IMR-90 (cell line): ENCODE results near the gene KIF6. TPM values are rescaled to one million over a fixed set of nuclear protein-coding genes. Genes with fewer than 3 reads are reported as not detected.

Experiments
- ATAC-seq: fragments of 200-7000 bp; cut with Tn5 transposase; 2 replicates; pipeline ENCODE4 v1.9.1; 2020; ENCODE audit warnings: low read depth, mild to moderate bottlenecking, moderate library complexity
- BruUV-seq: library from RNA; stranded (reverse); fragments of 400-500 nt; replicated peaks from 2 replicates; lab custom pipeline; 2021; lab: Mats Ljungman, UMichigan
- CTCF ChIA-PET: fragments of 300-600 bp; formaldehyde crosslinking; extraction: SDS; loops from one replicate; lab custom pipeline; 2021; ENCODE audit warnings: antibody characterized with exemption; lab: Yijun Ruan, JAX
- POLR2A ChIA-PET: fragments of 300-600 bp; sonication (Branson Sonifier 250); formaldehyde crosslinking; loops from one replicate; lab custom pipeline; 2022; ENCODE audit warnings: antibody characterized with exemption; ENCODE audit not compliant: unreplicated experiment; lab: Charles Lee
- DNase-seq: peaks from one replicate; pipeline ENCODE4 v3.0.0; 2013
- H2AFZ ChIP-seq: replicated peaks from 2 replicates; pipeline ENCODE3; 2013; ENCODE audit warnings: low read length, mild to moderate bottlenecking; ENCODE audit not compliant: poor library complexity
- H2AK5ac ChIP-seq: 2 replicates; pipeline ENCODE4 v1.6.1; 2013; ENCODE audit warnings: low read depth, low read length, inconsistent platforms
- H2AK9ac ChIP-seq: replicated peaks from 2 replicates; pipeline ENCODE3; 2013; ENCODE audit warnings: mild to moderate bottlenecking, low read depth, low read length, moderate library complexity; ENCODE audit not compliant: poor library complexity
- H2BK120ac ChIP-seq: 2 replicates; pipeline ENCODE4 v1.6.1; 2013; ENCODE audit warnings: low read depth, low read length, inconsistent platforms
- H2BK15ac ChIP-seq: 3 replicates; pipeline ENCODE4 v1.6.1; 2013; ENCODE audit warnings: low read depth, low read length, inconsistent platforms
- H2BK20ac ChIP-seq: 2 replicates; pipeline ENCODE4 v1.6.1; 2013; ENCODE audit warnings: low read depth, mild to moderate bottlenecking, inconsistent platforms, low read length, moderate library complexity
- H2BK5ac ChIP-seq: 2 replicates; pipeline ENCODE4 v1.6.1; 2013; ENCODE audit warnings: mild to moderate bottlenecking, low read depth, low read length, inconsistent platforms; ENCODE audit not compliant: poor library complexity, severe bottlenecking
- H3K14ac ChIP-seq: replicated peaks from 2 replicates; pipeline ENCODE4 v1.6.1; 2013; ENCODE audit warnings: low read depth, low read length, inconsistent platforms
- H3K18ac ChIP-seq: 2 replicates; pipeline ENCODE4 v1.6.1; 2013; ENCODE audit warnings: low read depth, low read length, control low read depth
- H3K23ac ChIP-seq: 2 replicates; pipeline ENCODE4 v1.6.1; 2013; ENCODE audit warnings: low read depth, low read length, inconsistent platforms
- H3K27ac ChIP-seq: 2 replicates; pipeline ENCODE4 v1.5.1; 2013; ENCODE audit warnings: mild to moderate bottlenecking, control low read depth, low read length; ENCODE audit not compliant: insufficient read depth
- H3K27me3 ChIP-seq: 2 replicates; pipeline ENCODE4 v1.6.1; 2013; ENCODE audit warnings: low read length; ENCODE audit not compliant: control insufficient read depth, insufficient read depth
- H3K36me3 ChIP-seq: 2 replicates; pipeline ENCODE4 v1.6.1; 2013; ENCODE audit warnings: low read length, mixed read lengths; ENCODE audit not compliant: control insufficient read depth, insufficient read depth
- H3K4ac ChIP-seq: 2 replicates; pipeline ENCODE4 v1.6.1; 2013; ENCODE audit warnings: low read depth, low read length, inconsistent platforms
- H3K4me1 ChIP-seq: 2 replicates; pipeline ENCODE4 v1.6.1; 2013; ENCODE audit warnings: low read length, mixed read lengths; ENCODE audit not compliant: control insufficient read depth, insufficient read depth
- H3K4me2 ChIP-seq: 2 replicates; pipeline ENCODE4 v1.6.1; 2013; ENCODE audit warnings: low read depth, mild to moderate bottlenecking, control low read depth, low read length, moderate library complexity
- H3K4me3 ChIP-seq: 2 replicates; pipeline ENCODE4 v1.5.1; 2013; ENCODE audit warnings: low read depth, mild to moderate bottlenecking, control low read depth, low read length, moderate library complexity; ENCODE audit not compliant: insufficient read depth
- H3K56ac ChIP-seq: 2 replicates; pipeline ENCODE4 v1.6.1; 2013; ENCODE audit warnings: low read length, inconsistent platforms; ENCODE audit not compliant: insufficient read depth; ENCODE audit errors: extremely low read depth
- H3K79me1 ChIP-seq, 2 experiments: 2 replicates each; pipeline ENCODE4 v1.6.1; 2013; ENCODE audit warnings: low read length in 2 of 2, inconsistent platforms in 1 of 2, low read depth in 1 of 2
- H3K9ac ChIP-seq: 2 replicates; pipeline ENCODE4 v1.6.1; 2013; ENCODE audit warnings: low read depth, low read length, control low read depth
- H3K9me1 ChIP-seq: 2 replicates; pipeline ENCODE4 v1.6.1; 2013; ENCODE audit warnings: low read length, inconsistent platforms; ENCODE audit not compliant: insufficient read depth
- H3K9me3 ChIP-seq: 2 replicates; pipeline ENCODE4 v1.6.1; 2013; ENCODE audit warnings: low read length; ENCODE audit not compliant: control insufficient read depth, insufficient read depth
- H4K20me1 ChIP-seq: 2 replicates; pipeline ENCODE4 v1.6.1; 2013; ENCODE audit warnings: low read length, inconsistent platforms; ENCODE audit not compliant: insufficient read depth
- H4K5ac ChIP-seq: 2 replicates; pipeline ENCODE4 v1.6.1; 2013; ENCODE audit warnings: mild to moderate bottlenecking, low read depth, low read length, control low read depth
- H4K8ac ChIP-seq, 2 experiments: 2 replicates each; pipeline ENCODE4 v1.6.1; 2013; ENCODE audit warnings: low read depth in 2 of 2, low read length in 2 of 2, control low read depth in 1 of 2, inconsistent platforms in 1 of 2
- H4K91ac ChIP-seq: 2 replicates; pipeline ENCODE4 v1.6.1; 2013; ENCODE audit warnings: low read depth, low read length, inconsistent platforms; ENCODE audit not compliant: insufficient read depth
- BHLHE40 ChIP-seq: fragments of 150-350 bp; IDR thresholded peaks from 2 replicates; pipeline ENCODE4 v1.6.1; 2016; ENCODE audit warnings: mild to moderate bottlenecking, low read depth, low read length
- MAFK ChIP-seq: IDR thresholded peaks from 2 replicates; pipeline ENCODE4 v1.6.1; 2012; ENCODE audit warnings: low read depth, low read length, improper control_type of control experiment
- MXI1 ChIP-seq: IDR thresholded peaks from 2 replicates; pipeline ENCODE4 v1.6.1; 2012; ENCODE audit warnings: low read depth, mild to moderate bottlenecking, low read length, moderate library complexity, borderline replicate concordance
- NFE2L2 ChIP-seq: fragments of 150-350 bp; IDR thresholded peaks from 2 replicates; pipeline ENCODE4 v1.6.1; 2016; ENCODE audit warnings: low read depth, mild to moderate bottlenecking, low read length
- POLR2A ChIP-seq: IDR thresholded peaks from 2 replicates; pipeline ENCODE4 v1.6.1; 2012; ENCODE audit warnings: mild to moderate bottlenecking, low read depth, low read length
- RAD21 ChIP-seq: IDR thresholded peaks from 2 replicates; pipeline ENCODE4 v1.6.1; 2012; ENCODE audit warnings: low read length, improper control_type of control experiment
- RCOR1 ChIP-seq: IDR thresholded peaks from 2 replicates; pipeline ENCODE4 v1.6.1; 2012; ENCODE audit warnings: mild to moderate bottlenecking, low read length, improper control_type of control experiment; ENCODE audit not compliant: insufficient replicate concordance
- RFX5 ChIP-seq: IDR thresholded peaks from 2 replicates; pipeline ENCODE4 v1.8.0; 2012; ENCODE audit warnings: low read depth, mild to moderate bottlenecking, low read length, moderate library complexity
- SMC3 ChIP-seq: fragments of 150-350 bp; IDR thresholded peaks from 2 replicates; pipeline ENCODE4 v1.6.1; 2016; ENCODE audit warnings: low read depth, mild to moderate bottlenecking, antibody characterized with exemption, low read length, moderate library complexity
- WGBS, 2 experiments: methylation state at CpG; one replicate each; pipeline versions ENCODE4 v1.1.5 to v1.1.7; 2013; ENCODE audit warnings: missing lambda C conversion rate in 2 of 2; ENCODE audit not compliant: insufficient read length in 1 of 2; ENCODE audit errors: extremely low coverage in 2 of 2; 5-methylcytosine and 5-hydroxymethylcytosine counted together
- dilution Hi-C: fragments of 300-500 bp; cut with HindIII; formaldehyde crosslinking; loops from one replicate; pipeline ENCODE4 v1.14.3; 2018; ENCODE audit warnings: low sequenced_read_pairs; ENCODE audit not compliant: unreplicated experiment
- in situ Hi-C: fragments of 300-500 bp; cut with MboI; formaldehyde crosslinking; loops from 3 replicates; pipeline ENCODE4 v1.14.3; 2019; ENCODE audit warnings: low sequenced_read_pairs, inconsistent platforms, mixed read lengths
- intact Hi-C: fragments of 100-400 bp; cut with micrococcal nuclease; formaldehyde crosslinking; loops from 2 replicates; pipeline ENCODE4 v1.10.0; 2022
- polyA plus RNA-seq, 3 experiments: library from polyadenylated mRNA; depleted of rRNA; stranded (reverse); fragments of >200 nt; gene quantifications; 2 replicates each; pipeline ENCODE4 v1.2.3, GENCODE V29; 2012; ENCODE audit warnings: low replicate concordance in 1 of 3
- total RNA-seq: library from RNA; depleted of rRNA; stranded (reverse); fragments of >200 nt; gene quantifications from 2 replicates; pipeline ENCODE4 v1.2.3, GENCODE V29; 2012
- TF ChIP-seq, protein P1 (sequence below): fragments of 150-350 bp; IDR thresholded peaks from 2 replicates; pipeline ENCODE4 v1.6.1; 2016; ENCODE audit warnings: low read depth, mild to moderate bottlenecking, low read length, moderate library complexity, borderline replicate concordance

The KIF6 gene
- total and polyA plus RNA-seq, 2 of the 4 experiments (the other 2 are of a cell fraction): under 0.01 to 0.10 TPM

DNA sequence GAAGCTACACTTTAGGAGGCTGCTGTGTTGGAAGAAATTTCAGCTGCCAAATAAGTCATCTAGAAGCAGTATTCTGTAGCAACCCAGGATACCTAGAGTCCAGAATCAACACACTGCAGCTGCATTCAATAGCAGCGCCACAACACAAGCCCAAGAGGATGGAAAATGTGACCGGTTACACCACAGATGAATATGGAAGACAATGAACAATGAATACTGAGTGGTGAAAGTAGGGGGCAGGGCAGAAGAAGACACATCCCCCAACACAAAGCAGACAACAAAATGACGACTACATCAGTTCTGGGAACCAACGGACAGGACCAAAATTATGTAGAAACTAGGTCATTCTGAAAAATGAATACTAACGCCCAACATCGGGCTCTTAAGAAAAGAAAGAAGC lies 38.2 kb downstream of the KIF6 start:
- POLR2A ChIA-PET: no interaction called here
- H3K9ac ChIP-seq: no peak overlapping the region
- ATAC-seq: no peak
- no peak overlapping the region for H3K4me2 ChIP-seq
- H4K20me1 ChIP-seq: no peaks in the 10 kb centered on the region
- no peaks in the 10 kb centered on the region for H3K9me1 ChIP-seq
- no peak for DNase-seq
- no peaks in the 10 kb centered on the region for H3K9me3 ChIP-seq
- H4K8ac ChIP-seq: no peak overlapping the region
- dilution Hi-C loops (no loop called here), in situ Hi-C loops (no loop called here), intact Hi-C loops (no loop called here)
- H3K14ac ChIP-seq: no peak overlapping the region
- WGBS, 2 experiments: no CpG with 5 or more reads among the region's 6 CpGs
- no TSS peak for BruUV-seq
- no peak overlapping the region for H2AFZ ChIP-seq
- no peak overlapping the region for H4K5ac ChIP-seq
- H3K27ac ChIP-seq: no peak overlapping the region
- H3K27me3 ChIP-seq: peaks cover 5% of the 10 kb centered on the region
- H2BK20ac ChIP-seq: no peak overlapping the region
- TF ChIP-seq MXI1 (no peak), SMC3 (no peak), RAD21 (no peak), MAFK (no peak), POLR2A (no peak), RFX5 (no peak), BHLHE40 (no peak), NFE2L2 (no peak), RCOR1 (no peak)
- TF ChIP-seq, protein P1, sequence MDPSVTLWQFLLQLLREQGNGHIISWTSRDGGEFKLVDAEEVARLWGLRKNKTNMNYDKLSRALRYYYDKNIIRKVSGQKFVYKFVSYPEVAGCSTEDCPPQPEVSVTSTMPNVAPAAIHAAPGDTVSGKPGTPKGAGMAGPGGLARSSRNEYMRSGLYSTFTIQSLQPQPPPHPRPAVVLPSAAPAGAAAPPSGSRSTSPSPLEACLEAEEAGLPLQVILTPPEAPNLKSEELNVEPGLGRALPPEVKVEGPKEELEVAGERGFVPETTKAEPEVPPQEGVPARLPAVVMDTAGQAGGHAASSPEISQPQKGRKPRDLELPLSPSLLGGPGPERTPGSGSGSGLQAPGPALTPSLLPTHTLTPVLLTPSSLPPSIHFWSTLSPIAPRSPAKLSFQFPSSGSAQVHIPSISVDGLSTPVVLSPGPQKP: no peak
- no peak overlapping the region for H3K56ac ChIP-seq
- H3K36me3 ChIP-seq: no peaks in the 10 kb centered on the region
- H3K18ac ChIP-seq: no peak overlapping the region
- CTCF ChIA-PET: no interaction called here
- no peak overlapping the region for H2AK5ac ChIP-seq
- no peak overlapping the region for H3K4ac ChIP-seq
- H4K91ac ChIP-seq: no peak overlapping the region
- H2AK9ac ChIP-seq: no peak overlapping the region
- peaks cover 5% of the 10 kb centered on the region; the same call in 1 of the 2 replicates for H3K4me1 ChIP-seq
- H2BK120ac ChIP-seq: no peak overlapping the region
- H2BK5ac ChIP-seq: no peak overlapping the region
- no peak overlapping the region for H3K23ac ChIP-seq
- no peaks in the 10 kb centered on the region for H3K79me1 ChIP-seq
- no peak overlapping the region for H3K4me3 ChIP-seq
- H2BK15ac ChIP-seq: no peak overlapping the region
